GM19438 (cell line): ENCODE results near the gene GNRHR.
"Not testable (repeated sequence)": the region's sequence is repeated elsewhere in the genome, so short reads cannot be mapped to it uniquely, and the experiment has no call there.

Source experiments
- ATAC-seq: cut with Tn5 transposase; IDR thresholded peaks from one replicate; pipeline ENCODE4 v1.9.1; 2021; ENCODE audit warnings: low read depth; ENCODE audit not compliant: unreplicated experiment

The GNRHR gene

GRCh38 chr4:67730511-67730910, 23.7 kb downstream of the GNRHR start:
- ATAC-seq: not testable (repeated sequence)

GRCh38 chr4:67727124-67727850, 26.9 kb downstream of the GNRHR start:
- no peak for ATAC-seq

- ATAC-seq: no peak
Measured at GRCh38 chr4:67725981-67726380, 28.2 kb downstream of the GNRHR start.

GRCh38 chr4:67725132-67725531, 29.1 kb downstream of the GNRHR start:
- no peak for ATAC-seq

GRCh38 chr4:67723949-67724348, 30.2 kb downstream of the GNRHR start:
- ATAC-seq: no peak

- no peak for ATAC-seq
Measured at GRCh38 chr4:67723341-67723740, 30.8 kb downstream of the GNRHR start.

- no peak for ATAC-seq
Measured at GRCh38 chr4:67721770-67722597, 32.2 kb downstream of the GNRHR start.

- no peak for ATAC-seq
Measured at GRCh38 chr4:67721315-67721769, 32.8 kb downstream of the GNRHR start.

GRCh38 chr4:67719953-67720617, 34.1 kb downstream of the GNRHR start:
- no peak for ATAC-seq

GRCh38 chr4:67718848-67719247, 35.3 kb downstream of the GNRHR start:
- ATAC-seq: no peak

GRCh38 chr4:67717586-67717985, 36.6 kb downstream of the GNRHR start:
- ATAC-seq: no peak

GRCh38 chr4:67714955-67715354, 39.2 kb downstream of the GNRHR start:
- ATAC-seq: no peak

GRCh38 chr4:67714248-67714583, 40.0 kb downstream of the GNRHR start:
- no peak for ATAC-seq

- no peak for ATAC-seq
Measured at GRCh38 chr4:67713529-67714247, 40.5 kb downstream of the GNRHR start.

- ATAC-seq: no peak
Measured at GRCh38 chr4:67712650-67713528, 41.3 kb downstream of the GNRHR start.

- ATAC-seq: no peak
Measured at GRCh38 chr4:67712000-67712625, 42.1 kb downstream of the GNRHR start.

GRCh38 chr4:67706682-67707081, 47.5 kb downstream of the GNRHR start:
- ATAC-seq: not testable (repeated sequence)

- ATAC-seq: no peak
Measured at GRCh38 chr4:67704843-67705242, 49.3 kb downstream of the GNRHR start.

- ATAC-seq: no peak
Measured at GRCh38 chr4:67702166-67702565, 52.0 kb downstream of the GNRHR start.
